Limb (tissue), 2 donors: Measurements from ENCODE around the gene KRTAP5-3.
"Not testable (repeated sequence)": the region's sequence is repeated elsewhere in the genome, so short reads cannot be mapped to it uniquely, and the experiment has no call there.

Experiments used
- DNase-seq, 2 donors: peaks; one replicate each; pipeline ENCODE4 v3.0.0-alpha.2; 2016; ENCODE audit errors: extremely low spot score in 2 of 2

KRTAP5-3 gene

DNA sequence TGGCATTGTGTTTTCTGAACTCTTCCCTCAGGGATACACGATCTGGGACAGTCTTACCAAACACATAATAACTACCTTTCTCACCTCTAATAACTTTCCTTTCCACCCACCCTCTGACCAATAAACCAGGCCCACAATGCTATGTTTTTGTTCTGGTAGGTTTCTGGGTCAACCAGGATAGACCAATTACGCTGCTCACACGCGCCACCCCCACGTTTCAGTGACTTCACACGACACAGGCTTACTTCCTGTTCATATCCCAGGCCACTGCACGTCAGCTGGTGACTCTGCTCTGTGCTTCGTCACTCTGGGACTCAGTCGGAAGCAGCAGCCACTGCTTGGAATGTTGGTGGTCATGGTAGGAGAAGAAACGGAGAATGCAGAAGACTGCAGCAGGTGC lies 11.2 kb upstream of the KRTAP5-3 start:
- no peak for DNase-seq

DNA sequence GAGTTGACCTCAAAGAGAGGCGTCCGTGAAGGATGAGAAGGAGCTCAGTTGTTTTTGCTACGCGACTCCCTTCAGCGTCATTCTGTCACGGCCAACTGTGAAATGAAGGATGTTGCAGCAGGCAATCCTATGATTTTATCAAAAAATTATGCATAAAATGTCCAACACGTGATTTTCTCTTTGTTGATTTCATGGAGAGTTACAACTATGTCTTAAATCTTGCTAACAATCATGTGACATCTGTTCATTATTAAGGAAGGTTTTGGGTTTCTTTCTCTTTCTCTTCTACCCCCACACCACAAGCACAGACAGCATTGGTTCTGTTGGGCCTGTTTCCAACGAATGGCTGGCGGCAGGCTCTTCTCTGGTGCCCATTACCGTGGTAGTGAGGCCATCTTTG lies 10.0 kb upstream of the KRTAP5-3 start:
- no peak for DNase-seq

DNA sequence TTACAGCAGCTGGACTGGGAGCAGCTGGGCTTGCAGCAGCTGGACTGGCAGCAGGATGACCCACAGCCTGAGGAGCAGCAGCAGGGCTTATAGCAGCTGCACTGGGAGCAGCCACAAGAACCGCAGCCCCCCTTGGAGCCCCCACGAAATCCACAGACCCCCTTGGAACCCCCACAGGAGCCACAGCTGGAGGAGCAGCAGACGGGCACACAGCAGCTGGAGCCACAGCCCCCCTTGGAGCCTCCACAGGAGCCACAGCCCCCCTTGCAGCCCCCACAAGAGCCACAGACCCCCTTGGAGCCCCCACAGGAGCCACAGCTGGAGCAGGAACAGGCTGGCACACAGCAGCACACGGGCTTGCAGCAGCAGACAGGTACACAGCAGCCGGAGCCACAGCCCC lies 362 bp downstream of the KRTAP5-3 start:
- not testable (repeated sequence) for DNase-seq

DNA sequence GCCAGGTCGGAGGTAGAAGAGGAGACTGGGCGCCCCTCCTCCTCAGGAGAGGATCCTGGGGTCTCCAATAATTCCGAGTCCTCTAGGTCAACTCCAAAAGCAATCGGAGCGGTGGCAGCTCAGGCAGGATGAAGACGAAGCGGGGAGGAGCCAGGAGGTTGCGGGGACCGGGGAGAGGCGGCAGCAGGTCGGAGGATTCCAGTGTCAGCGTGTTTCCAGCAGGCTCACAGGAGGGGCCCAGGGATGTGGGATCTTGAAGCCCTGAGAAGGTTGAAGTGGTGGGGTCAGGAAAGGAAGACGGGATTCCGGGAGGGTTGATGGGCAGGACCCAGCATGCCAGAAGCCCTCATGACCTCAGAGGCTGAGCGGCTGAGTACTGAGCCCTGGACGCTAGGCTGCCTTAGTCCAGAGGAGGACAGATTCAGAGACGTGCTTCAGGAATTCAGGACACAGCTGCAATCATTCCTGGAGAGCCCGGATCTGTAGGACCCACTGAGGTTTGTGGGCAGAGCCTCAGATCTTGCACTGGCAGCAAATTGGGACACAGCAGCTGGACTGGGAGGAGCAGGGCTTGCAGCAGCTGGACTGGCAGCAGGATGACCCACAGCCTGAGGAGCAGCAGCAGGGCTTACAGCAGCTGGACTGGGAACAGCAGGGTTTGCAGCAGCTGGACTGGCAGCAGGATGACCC lies 962 bp downstream of the KRTAP5-3 start:
- DNase-seq = not testable (repeated sequence)

DNA sequence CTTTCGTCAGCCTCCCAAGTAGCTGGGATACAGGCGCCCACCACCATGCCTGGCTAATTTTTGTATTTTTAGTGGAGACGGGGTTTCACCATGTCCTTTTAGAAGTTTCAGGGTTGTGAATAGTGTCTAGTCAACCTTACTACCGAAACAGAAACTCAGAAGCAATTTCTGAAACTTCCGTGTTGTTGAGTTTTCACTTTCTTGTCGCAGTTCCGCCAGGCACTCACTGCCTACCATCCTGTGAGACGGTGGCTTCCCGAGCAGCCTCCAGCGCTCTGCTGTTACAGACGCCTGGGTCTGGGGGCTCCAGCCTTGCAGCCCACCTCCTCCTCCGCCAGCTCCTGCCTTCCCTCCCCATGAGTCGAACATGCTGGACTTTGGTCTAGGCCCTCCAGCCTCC lies 2.3 kb downstream of the KRTAP5-3 start:
- DNase-seq = not testable (repeated sequence)

DNA sequence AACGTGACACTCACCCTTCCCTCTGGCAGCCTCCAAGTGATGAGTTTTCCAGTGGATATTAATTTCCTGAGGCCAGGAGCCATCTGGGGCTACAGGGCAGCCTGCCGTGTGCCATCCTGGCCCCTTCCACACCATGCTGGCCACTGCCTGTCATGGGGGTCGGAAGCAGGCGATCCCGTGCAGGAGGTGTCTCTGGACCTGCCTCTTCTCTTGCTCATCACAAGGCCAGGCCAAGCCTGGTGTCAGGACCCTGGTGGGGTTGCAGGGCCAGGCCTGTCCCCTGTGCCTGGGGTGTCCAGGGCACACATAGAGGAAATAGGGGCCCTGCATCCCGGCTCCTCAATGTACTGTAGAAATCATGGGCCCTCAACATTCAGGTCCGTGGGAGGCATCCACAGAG lies 3.6 kb downstream of the KRTAP5-3 start:
- no peak for DNase-seq

DNA sequence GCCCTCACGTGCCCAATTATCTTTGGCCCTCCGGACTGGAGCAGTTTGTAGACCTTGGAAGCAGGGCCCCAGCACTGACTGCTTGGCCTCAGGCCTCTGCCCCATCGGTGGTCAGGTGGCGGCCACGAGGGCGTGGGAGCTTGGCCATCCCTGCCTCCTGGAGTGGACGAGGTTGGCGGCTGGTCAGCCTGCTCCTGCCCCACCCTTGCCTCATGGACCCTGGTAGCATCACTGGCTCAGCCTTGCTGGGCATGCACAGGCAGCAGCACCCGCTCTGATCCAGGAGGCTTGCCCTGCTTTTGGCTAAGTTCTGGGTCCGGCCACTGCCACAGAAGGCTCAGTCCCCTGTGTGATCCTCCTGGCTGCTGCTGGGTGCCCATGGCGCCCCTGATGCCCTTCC lies 4.1 kb downstream of the KRTAP5-3 start:
- no peak for DNase-seq

DNA sequence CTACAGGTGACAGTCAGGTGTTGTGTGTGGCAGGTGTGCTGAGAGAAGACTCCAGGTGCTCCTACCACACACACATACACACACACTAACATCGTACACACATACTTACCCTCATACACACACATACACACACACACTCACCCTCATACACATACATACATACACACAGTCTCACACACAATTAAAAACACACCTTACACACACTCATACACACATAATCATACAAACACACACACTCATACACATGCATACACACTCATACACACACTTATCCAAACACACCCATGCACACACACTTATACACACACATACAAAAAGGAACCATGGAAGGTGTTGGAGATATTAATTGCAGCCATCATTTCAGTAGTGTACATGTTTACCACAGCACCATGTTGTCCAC lies 4.6 kb downstream of the KRTAP5-3 start:
- no peak for DNase-seq

DNA sequence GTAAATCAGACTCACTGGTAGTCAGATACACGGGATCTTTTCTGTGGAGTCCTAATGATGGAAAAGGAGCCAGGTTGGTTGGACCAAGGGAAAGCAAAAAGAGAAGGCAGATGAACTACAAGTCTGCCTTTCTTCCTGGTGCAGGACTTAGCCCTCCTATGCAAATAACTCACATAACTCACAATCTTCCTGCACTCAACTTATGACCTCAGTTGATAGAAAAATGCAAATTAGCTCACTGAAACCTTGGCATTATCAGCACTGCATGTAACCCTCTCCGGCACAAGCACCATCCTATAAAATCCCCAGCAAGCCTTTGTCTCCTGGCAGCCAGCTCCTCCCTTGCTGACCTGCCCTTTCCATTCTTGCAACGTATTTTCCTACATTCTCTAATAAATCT lies 6.6 kb downstream of the KRTAP5-3 start:
- not testable (repeated sequence) for DNase-seq

DNA sequence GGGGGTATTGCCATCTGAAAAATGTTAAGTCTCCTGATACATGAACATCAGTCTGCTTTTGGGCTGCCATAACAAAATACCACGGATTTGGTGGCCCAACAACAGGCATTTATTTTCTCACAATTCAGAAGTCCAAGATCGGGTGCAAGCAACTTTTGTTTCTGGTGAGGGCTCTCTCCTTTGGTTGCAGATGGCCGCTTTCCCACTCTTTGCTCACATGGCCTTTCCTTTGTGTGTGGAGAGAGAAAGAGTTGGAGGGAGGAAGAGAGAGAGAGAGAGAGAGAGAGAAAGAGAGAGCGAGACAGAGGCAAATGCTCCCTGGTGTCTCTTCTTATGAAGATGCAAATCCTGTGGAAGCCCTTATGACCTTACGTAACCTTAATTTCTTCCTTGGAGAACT lies 7.6 kb downstream of the KRTAP5-3 start:
- DNase-seq = no peak

DNA sequence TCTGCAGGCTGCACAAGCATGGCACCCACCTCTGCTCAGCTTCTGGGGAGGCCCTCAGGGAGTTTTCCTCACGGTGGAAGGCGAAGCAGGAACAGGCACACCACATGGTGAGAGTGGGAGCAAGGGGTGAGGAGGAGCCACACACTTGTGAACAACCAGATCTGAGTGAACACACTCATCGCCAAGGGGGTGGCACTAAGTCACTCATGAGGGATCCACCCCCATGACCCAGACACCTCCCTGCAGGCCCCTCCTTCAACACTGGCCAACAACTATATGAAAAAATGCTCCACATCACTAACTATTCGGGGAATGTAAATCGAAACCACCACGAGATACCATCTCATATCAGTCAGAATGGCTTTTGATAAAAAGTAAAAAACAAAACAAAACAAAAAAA lies 9.4 kb downstream of the KRTAP5-3 start:
- no peak for DNase-seq

DNA sequence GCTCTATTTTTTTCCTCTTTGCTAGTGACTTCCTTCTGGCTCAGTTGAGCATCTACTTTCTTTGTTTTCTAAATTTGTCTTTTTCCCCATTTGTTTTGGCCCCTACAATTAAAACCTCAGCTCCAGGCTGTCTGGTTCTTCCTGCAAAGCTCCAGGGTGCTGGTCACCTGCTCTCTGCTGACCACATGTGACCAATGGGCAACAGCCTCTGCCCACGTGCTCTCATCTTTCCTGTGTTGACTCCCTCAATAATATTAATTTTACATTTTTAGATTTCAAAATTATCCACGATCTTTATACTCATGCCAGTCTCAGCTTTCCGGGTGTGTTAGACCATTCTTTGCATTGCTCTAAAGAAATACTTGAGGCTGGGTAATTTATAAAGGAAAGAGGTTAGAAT lies 9.9 kb downstream of the KRTAP5-3 start:
- not testable (repeated sequence) for DNase-seq

DNA sequence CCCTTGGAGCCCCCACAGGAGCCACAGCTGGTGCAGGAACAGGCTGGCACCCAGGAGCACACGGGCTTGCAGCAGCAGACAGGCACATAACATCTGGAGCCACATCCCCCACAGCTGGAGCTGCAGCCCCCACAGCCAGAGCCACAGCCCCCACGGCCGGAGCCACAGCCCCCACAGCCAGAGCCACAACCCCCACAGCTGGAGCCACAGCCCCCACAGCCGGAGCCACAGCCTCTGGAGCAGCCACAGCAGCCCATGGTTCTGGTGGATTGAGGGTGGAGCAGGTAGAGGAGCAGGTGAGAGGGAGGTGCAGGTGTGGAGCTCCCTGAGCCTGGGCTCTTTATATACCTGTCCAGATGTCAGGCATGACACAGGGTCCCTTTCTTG lies 10.3 kb downstream of the KRTAP5-3 start, which contains the start of gene KRTAP5-2:
TSS of gene KRTAP5-2 (minus strand) at position 301 of the 387 bp plus-strand sequence. CDS start at position 257, 44 bp downstream.
- no peak for DNase-seq

DNA sequence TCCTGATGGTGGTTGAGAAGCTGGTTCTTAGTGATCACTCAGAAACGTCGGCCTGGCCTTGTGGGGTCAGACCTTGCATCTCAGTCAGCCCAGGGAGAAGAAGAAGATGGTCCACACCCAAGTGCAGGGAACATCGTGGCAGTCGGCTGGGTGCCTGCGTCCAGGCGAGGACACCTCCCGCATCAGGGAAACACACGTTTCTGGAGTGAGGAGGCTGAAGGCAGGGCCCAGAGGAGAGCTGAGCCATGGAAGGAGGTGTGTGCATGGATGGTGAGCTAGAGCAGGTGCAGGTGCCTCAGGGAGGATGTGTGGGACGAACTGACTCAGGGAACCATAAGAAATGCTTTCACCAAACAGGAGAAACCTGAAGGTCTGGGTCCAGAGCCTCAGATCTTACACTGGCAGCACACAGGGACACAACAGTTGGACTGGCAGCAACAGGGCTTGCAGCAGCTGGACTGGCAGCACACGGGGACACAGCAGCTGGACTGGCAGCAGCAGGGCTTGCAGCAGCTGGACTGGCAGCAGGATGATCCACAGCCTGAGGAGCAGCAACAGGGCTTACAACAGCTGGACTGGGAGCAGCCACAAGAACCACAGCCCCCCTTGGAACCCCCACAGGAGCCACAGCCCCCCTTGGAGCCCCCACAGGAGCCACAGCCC lies 10.8 kb downstream of the KRTAP5-3 start:
- no peak for DNase-seq

DNA sequence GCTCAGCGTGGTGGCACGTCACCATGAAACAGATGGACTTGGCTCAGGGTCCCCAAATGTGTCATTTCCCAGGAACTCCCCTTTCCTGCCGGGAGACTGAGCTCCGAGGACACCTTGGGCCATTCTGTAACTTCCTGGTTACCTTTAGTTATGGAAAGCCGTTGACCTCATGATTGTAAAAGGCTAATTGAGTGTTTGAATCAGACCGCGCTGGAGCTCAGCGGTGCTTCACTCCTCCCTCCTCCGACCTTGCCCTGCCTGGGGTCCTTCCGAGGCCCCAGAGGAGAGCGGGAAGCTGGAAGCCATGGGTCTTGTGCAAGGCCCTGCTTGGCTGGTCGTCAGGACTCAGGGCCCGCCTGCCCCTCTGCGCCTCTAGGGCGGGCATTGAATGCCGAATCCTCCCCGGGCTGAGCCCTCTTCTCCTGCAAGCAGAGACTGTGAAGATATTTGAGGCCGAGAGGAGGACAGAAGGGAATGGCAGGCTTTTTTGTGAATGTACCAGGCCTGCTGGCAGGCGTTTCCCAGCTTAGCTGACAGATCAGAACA lies 11.6 kb downstream of the KRTAP5-3 start:
- not testable (repeated sequence) for DNase-seq

DNA sequence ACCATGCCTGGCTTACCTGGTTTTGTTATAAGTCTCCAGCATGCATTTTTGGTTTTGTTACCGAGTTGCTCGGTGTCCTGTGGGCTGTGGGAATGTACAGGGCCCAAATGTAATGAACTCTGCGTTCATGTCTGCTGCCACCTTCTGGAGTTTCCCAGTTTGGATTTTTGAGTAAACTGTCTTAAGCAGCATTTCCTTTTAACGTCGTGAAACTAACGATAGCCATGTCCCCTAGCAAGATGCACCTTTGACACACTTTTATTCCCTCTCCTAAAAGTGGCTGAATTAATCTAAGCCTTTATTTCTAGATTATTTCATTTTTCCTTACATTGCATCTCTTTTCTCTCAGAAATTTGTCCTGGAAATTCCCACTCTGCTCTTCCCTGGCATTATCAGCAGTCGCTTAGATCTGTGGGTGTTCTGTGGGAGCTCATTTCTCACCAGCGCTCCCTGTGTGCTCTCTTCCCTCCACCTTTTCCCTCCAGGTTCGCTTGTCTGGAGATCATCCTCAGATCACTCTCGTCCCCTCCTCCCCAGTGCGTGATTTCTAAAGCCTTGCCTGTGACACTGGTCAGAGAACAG lies 12.2 kb downstream of the KRTAP5-3 start:
- not testable (repeated sequence) for DNase-seq

DNA sequence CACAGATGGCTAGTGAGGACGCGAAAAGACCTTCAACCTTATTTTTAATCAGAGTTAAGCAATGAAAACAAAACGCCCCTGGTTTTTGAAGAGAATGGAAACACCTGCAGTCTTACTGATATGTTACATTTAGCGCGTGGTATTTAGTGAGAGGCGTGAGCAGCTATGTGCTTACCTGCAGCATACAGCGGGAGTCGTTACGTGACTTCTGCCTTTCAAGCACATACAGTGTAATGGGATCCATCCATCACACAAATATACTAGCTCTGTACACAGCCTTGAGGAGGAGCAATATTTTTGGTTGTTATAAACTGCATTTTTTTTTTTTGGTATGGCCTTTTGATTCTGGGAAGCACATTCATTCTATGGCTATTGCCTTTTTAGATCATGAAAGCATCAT lies 15.6 kb downstream of the KRTAP5-3 start:
- no peak for DNase-seq

DNA sequence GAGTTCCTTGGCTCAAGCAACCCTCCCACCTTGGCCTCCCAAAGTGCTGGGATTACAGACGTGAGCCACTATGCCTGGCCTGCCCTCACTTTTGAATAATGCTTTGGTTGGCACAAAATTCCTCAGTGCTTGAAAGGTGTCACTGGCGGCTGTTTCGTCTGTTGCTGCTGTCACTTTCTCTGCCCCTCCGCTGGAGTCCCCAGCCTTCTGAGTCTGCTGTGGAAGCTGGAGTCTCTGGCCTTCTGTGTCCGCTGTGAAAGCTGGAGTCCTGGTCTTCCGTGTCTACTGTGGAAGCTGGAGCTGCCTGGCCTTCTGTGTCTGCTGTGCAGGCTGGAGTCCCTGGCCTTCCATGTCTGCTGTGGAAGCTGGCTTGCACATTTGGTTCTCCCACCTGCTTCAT lies 18.3 kb downstream of the KRTAP5-3 start:
- no peak for DNase-seq

DNA sequence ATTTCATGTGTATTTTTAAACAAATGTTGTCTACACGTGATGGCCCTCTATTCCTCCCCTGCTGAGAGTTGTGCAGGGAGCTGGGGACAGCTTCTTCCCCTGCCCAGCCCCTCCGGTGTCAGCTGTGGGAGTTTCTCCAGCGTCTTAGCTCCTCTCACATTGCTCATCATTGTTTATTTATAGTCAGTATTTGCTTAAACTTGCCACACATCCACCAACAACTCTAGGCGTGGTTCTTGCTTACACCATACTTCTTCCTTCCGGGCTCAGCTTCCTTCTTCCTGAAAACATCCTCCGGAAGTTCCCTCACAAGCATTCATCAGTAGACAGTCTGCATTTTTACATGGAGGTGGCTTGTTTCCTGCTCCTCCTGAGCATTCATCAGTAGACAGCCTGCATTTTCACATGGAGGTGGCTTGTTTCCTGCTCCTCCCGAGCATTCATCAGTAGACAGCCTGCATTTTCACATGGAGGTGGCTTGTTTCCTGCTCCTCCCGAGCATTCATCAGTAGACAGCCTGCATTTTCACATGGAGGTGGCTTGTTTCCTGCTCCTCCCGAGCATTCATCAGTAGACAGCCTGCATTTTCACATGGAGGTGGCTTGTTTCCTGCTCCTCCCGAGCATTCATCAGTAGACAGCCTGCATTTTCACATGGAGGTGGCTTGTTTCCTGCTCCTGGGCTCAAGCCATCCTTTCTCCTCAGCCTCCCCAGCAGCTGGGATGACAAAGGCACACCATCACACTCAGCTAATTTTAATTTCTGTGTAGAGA lies 18.9 kb downstream of the KRTAP5-3 start:
- not testable (repeated sequence) for DNase-seq

DNA sequence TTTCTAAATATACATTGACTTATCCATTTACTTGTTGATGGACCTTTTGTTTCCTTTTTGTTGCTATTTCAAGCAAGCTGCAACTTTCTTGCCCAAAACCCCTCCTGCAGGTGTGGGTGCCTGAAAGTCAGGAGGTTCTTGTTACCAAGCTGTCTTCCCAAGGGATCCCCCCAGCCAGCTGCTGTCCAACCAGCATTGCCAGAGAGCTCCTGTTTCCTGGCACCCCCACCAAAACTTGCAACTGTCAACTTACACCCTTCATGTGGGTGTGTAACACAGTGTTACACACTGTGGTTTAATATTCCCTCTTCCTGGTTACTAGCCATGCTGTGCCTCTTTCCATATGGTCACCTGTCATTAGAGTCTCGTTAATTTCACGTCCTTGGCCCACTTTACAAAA lies 21.6 kb downstream of the KRTAP5-3 start:
- DNase-seq = no peak

DNA sequence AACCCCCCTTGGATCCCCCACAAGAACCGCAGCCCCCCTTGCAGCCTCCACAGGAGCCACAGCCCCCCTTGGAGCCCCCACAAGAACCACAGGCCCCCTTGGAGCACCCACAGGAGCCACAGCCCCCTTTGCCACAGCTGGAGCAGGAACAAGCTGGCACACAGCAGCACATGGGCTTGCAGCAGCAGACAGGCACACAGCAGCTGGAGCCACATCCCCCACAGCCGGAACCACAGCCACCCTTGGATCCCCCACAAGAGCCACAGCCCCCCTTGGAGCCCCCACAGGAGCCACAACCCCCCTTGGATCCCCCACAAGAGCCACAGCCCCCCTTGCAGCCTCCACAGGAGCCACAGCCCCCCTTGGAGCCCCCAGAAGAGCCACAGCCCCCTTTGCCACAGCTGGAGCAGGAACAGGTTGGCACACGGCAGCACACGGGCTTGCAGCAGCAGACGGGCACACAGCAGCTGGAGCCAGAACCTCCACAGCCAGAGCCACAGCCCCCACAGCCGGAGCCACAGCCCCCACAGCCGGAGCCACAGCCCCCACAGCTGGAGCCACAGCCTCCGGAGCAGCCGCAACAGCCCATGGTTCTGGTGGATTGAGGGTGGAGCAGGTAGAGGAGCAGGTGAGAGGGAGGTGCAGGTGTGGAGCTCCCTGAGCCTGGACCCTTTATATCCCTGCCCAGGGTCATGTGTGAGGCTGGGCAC lies 23.4 kb downstream of the KRTAP5-3 start, which contains the start of gene KRTAP5-1:
TSS of gene KRTAP5-1 (minus strand) at position 623 of the 710 bp plus-strand sequence. CDS start at position 589, 34 bp downstream.
- DNase-seq = not testable (repeated sequence)
